SK-N-SH treated with all-trans-retinoic acid at 6 μM for 48 hours (cell line): Measurements from ENCODE around the gene KCNMA1.

Source experiments
- ATAC-seq: fragments of 200-7000 bp; cut with Tn5 transposase; 3 replicates; pipeline ENCODE4 v1.9.1; 2020; ENCODE audit warnings: mild to moderate bottlenecking, moderate library complexity
- BACH2 ChIP-seq: fragments of 250-450 bp; sonication (Bioruptor Pico); IDR thresholded peaks from 2 replicates; pipeline ENCODE4 v1.9.0; 2021; ENCODE audit warnings: mild to moderate bottlenecking, borderline replicate concordance
- CREB5 ChIP-seq: fragments of 250-450 bp; sonication (Bioruptor Pico); IDR thresholded peaks from 2 replicates; pipeline ENCODE4 v1.5.1; 2020; ENCODE audit warnings: low read depth, mild to moderate bottlenecking, moderate library complexity
- CSDC2 ChIP-seq: fragments of 250-450 bp; sonication (Bioruptor Pico); IDR thresholded peaks from 2 replicates; pipeline ENCODE4 v1.5.0; 2020; ENCODE audit warnings: mild to moderate bottlenecking, moderate library complexity
- CSRNP3 ChIP-seq: fragments of 250-450 bp; sonication (Bioruptor Pico); IDR thresholded peaks from 2 replicates; pipeline ENCODE4 v1.5.1; 2021; ENCODE audit warnings: mild to moderate bottlenecking, moderate library complexity
- ESRRG ChIP-seq: fragments of 250-450 bp; sonication (Bioruptor Pico); IDR thresholded peaks from 2 replicates; pipeline ENCODE4 v1.6.1; 2021; ENCODE audit warnings: mild to moderate bottlenecking
- GLIS3 ChIP-seq: fragments of 250-450 bp; sonication (Bioruptor Pico); IDR thresholded peaks from 2 replicates; pipeline ENCODE4 v1.5.0; 2020; ENCODE audit warnings: mild to moderate bottlenecking, moderate library complexity
- OSR1 ChIP-seq: fragments of 250-450 bp; sonication (Bioruptor Pico); IDR thresholded peaks from 2 replicates; pipeline ENCODE4 v1.8.0; 2022; ENCODE audit warnings: moderate library complexity, mild to moderate bottlenecking, inconsistent platforms
- PATZ1 ChIP-seq: fragments of 250-450 bp; sonication (Bioruptor Pico); IDR thresholded peaks from 2 replicates; pipeline ENCODE4 v1.8.0; 2020; ENCODE audit warnings: mild to moderate bottlenecking, moderate library complexity, borderline replicate concordance
- POU6F1 ChIP-seq: fragments of 250-450 bp; sonication (Bioruptor Pico); IDR thresholded peaks from 2 replicates; pipeline ENCODE4 v1.8.0; 2021; ENCODE audit warnings: low read depth, mild to moderate bottlenecking, moderate library complexity, borderline replicate concordance
- PPARA ChIP-seq: fragments of 250-450 bp; sonication (Bioruptor Pico); IDR thresholded peaks from 2 replicates; pipeline ENCODE4 v1.5.0; 2020; ENCODE audit warnings: mild to moderate bottlenecking, borderline replicate concordance
- RARB ChIP-seq: fragments of 250-450 bp; sonication (Bioruptor Pico); IDR thresholded peaks from 2 replicates; pipeline ENCODE4 v1.8.0; 2021; ENCODE audit warnings: mild to moderate bottlenecking, moderate library complexity
- TCF4 ChIP-seq: fragments of 250-450 bp; sonication (Bioruptor Pico); IDR thresholded peaks from 2 replicates; pipeline ENCODE4 v1.8.0; 2021; ENCODE audit warnings: mild to moderate bottlenecking, moderate library complexity, borderline replicate concordance
- TSHZ2 ChIP-seq: fragments of 250-450 bp; sonication (Bioruptor Pico); IDR thresholded peaks from 2 replicates; pipeline ENCODE4 v1.5.0; 2020; ENCODE audit warnings: mild to moderate bottlenecking, moderate library complexity
- ZC3H10 ChIP-seq: fragments of 250-450 bp; sonication (Bioruptor Pico); IDR thresholded peaks from 2 replicates; pipeline ENCODE4 v1.5.1; 2021; ENCODE audit warnings: mild to moderate bottlenecking, moderate library complexity
- ZFP3 ChIP-seq: fragments of 250-450 bp; sonication (Bioruptor Pico); IDR thresholded peaks from 2 replicates; pipeline ENCODE4 v1.5.0; 2020; ENCODE audit warnings: mild to moderate bottlenecking, moderate library complexity
- ZFP30 ChIP-seq: fragments of 450-650 bp; formaldehyde crosslinking; IDR thresholded peaks from 2 replicates; pipeline ENCODE4 v1.5.0; 2022; ENCODE audit warnings: mild to moderate bottlenecking, moderate library complexity
- ZNF565 ChIP-seq: fragments of 450-650 bp; formaldehyde crosslinking; conservative IDR thresholded peaks from 2 replicates; pipeline ENCODE4 v1.5.0; 2020; ENCODE audit warnings: low read depth, mild to moderate bottlenecking, moderate library complexity
- ZNF70 ChIP-seq: fragments of 450-650 bp; formaldehyde crosslinking; IDR thresholded peaks from 2 replicates; pipeline ENCODE4 v1.5.0; 2020; ENCODE audit warnings: mild to moderate bottlenecking, moderate library complexity
- ZNF8 ChIP-seq: fragments of 450-650 bp; formaldehyde crosslinking; IDR thresholded peaks from 2 replicates; pipeline ENCODE4 v1.5.0; 2020; ENCODE audit warnings: mild to moderate bottlenecking, moderate library complexity

Gene KCNMA1

GRCh38 chr10:77011874-77012811 is 625.5 kb downstream of the KCNMA1 start (continued):
- TF ChIP-seq POU6F1 (CRISPR knock-in tag) (no peak), ZC3H10 (CRISPR knock-in tag) (no peak)

- TF ChIP-seq GLIS3 (CRISPR knock-in tag), result no peak
- TF ChIP-seq ZNF70 (CRISPR knock-in tag), result no peak
- no peak for TF ChIP-seq PATZ1
- TF ChIP-seq ZFP30, result no peak
- no peak for TF ChIP-seq ZC3H10 (CRISPR knock-in tag)
- no peak for TF ChIP-seq ZNF8
- no peak for TF ChIP-seq TCF4 (CRISPR knock-in tag)
- no peak for TF ChIP-seq CREB5 (CRISPR knock-in tag)
- TF ChIP-seq PPARA (CRISPR knock-in tag), result no peak
- TF ChIP-seq ZFP3 (CRISPR knock-in tag), result no peak
- no peak for TF ChIP-seq ZNF565 (CRISPR knock-in tag)
- TF ChIP-seq CSRNP3 (CRISPR knock-in tag), result no peak
- no peak for TF ChIP-seq CSDC2 (CRISPR knock-in tag)
- no peak for TF ChIP-seq POU6F1 (CRISPR knock-in tag)
- TF ChIP-seq BACH2 (CRISPR knock-in tag), result no peak
Observed at GRCh38 chr10:77010430-77010829, 627.2 kb downstream of the KCNMA1 start.

GRCh38 chr10:77007834-77008233 is 629.8 kb downstream of the KCNMA1 start:
- TF ChIP-seq RARB (CRISPR knock-in tag) (no peak), OSR1 (no peak), POU6F1 (CRISPR knock-in tag) (no peak), ZC3H10 (CRISPR knock-in tag) (no peak), GLIS3 (CRISPR knock-in tag) (no peak), PPARA (CRISPR knock-in tag) (no peak), TSHZ2 (no peak), ESRRG (CRISPR knock-in tag) (no peak), CSRNP3 (CRISPR knock-in tag) (no peak), TCF4 (CRISPR knock-in tag) (no peak)
- TF ChIP-seq, all 23 proteins: peak for 0
- no peak for ATAC-seq

More at GRCh38 chr10:77010430-77010829, 627.2 kb downstream of the KCNMA1 start:
- ATAC-seq, result no peak
